GM18526 (cell line): Measurements from ENCODE around the gene TNRC6C.

ENCODE experiments used
- POLR2A ChIP-seq: IDR thresholded peaks from 3 replicates; pipeline ENCODE4 v1.6.1; 2011; ENCODE audit not compliant: insufficient read length; ENCODE audit errors: extremely low read depth

The TNRC6C gene

GRCh38 chr17:77946900-77947645 lies 11.4 kb upstream of the TNRC6C start:
- no peak for TF ChIP-seq POLR2A

- no peak for TF ChIP-seq POLR2A
Observed at GRCh38 chr17:77948690-77949114, 9.8 kb upstream of the TNRC6C start.

GRCh38 chr17:77951123-77951522 lies 7.4 kb upstream of the TNRC6C start:
- TF ChIP-seq POLR2A = no peak

GRCh38 chr17:77952368-77952767 lies 6.1 kb upstream of the TNRC6C start:
- no peak for TF ChIP-seq POLR2A

GRCh38 chr17:77957235-77957856 lies 1.2 kb upstream of the TNRC6C start:
- no peak for TF ChIP-seq POLR2A

GRCh38 chr17:77958716-77959125 lies 218 bp downstream of the TNRC6C start:
- no peak for TF ChIP-seq POLR2A

- TF ChIP-seq POLR2A = no peak
Observed at GRCh38 chr17:77959126-77959925, 823 bp downstream of the TNRC6C start.

GRCh38 chr17:77959926-77960521 lies 1.5 kb downstream of the TNRC6C start:
- no peak for TF ChIP-seq POLR2A

GRCh38 chr17:77961741-77962140 lies 3.2 kb downstream of the TNRC6C start:
- TF ChIP-seq POLR2A = no peak

GRCh38 chr17:77962348-77962747 lies 3.8 kb downstream of the TNRC6C start:
- TF ChIP-seq POLR2A = no peak

- TF ChIP-seq POLR2A = no peak
Observed at GRCh38 chr17:77963441-77963840, 4.9 kb downstream of the TNRC6C start.

- TF ChIP-seq POLR2A = no peak
Observed at GRCh38 chr17:77965352-77965751, 6.8 kb downstream of the TNRC6C start.

- no peak for TF ChIP-seq POLR2A
Observed at GRCh38 chr17:77966476-77966875, 8.0 kb downstream of the TNRC6C start.

GRCh38 chr17:77968788-77969187 lies 10.3 kb downstream of the TNRC6C start:
- TF ChIP-seq POLR2A = no peak

- no peak for TF ChIP-seq POLR2A
Observed at GRCh38 chr17:77973953-77974352, 15.4 kb downstream of the TNRC6C start.

- TF ChIP-seq POLR2A = no peak
Observed at GRCh38 chr17:77974396-77974795, 15.9 kb downstream of the TNRC6C start.

GRCh38 chr17:77990301-77990700 lies 31.8 kb downstream of the TNRC6C start:
- no peak for TF ChIP-seq POLR2A
